Suprapubic skin (tissue), 4 donors: ENCODE results near the gene DUOX1. TPM values are rescaled to one million over a fixed set of nuclear protein-coding genes. Genes with fewer than 3 reads are reported as not detected.

Source experiments
- DNase-seq, 2 donors: peaks; one replicate each; pipeline ENCODE4 v3.0.0-alpha.2; 2019; ENCODE audit warnings: low spot score in 2 of 2
- H3K27ac ChIP-seq: fragments of 200-600 bp; sonication (generic); one replicate; pipeline ENCODE4 v1.5.1; 2019
- H3K27me3 ChIP-seq: fragments of 200-600 bp; sonication (generic); one replicate; pipeline ENCODE4 v1.5.1; 2019
- H3K36me3 ChIP-seq: fragments of 200-600 bp; sonication (generic); one replicate; pipeline ENCODE4 v1.5.1; 2019
- H3K4me1 ChIP-seq: fragments of 200-600 bp; sonication (generic); one replicate; pipeline ENCODE4 v1.5.1; 2019
- H3K4me3 ChIP-seq: fragments of 200-600 bp; sonication (generic); one replicate; pipeline ENCODE4 v1.5.1; 2019; ENCODE audit warnings: mild to moderate bottlenecking
- H3K9me3 ChIP-seq: fragments of 200-600 bp; sonication (generic); one replicate; pipeline ENCODE4 v1.5.1; 2019
- EP300 ChIP-seq: sonication (generic); formaldehyde crosslinking; IDR thresholded peaks from one replicate; pipeline ENCODE4 v1.6.1; 2017; ENCODE audit warnings: antibody characterized with exemption
- POLR2A ChIP-seq, 2 donors: fragments of 450-650 bp; IDR thresholded peaks; one replicate each; pipeline ENCODE4 v1.6.1; 2017; ENCODE audit warnings: antibody characterized with exemption in 2 of 2, mild to moderate bottlenecking in 2 of 2, moderate library complexity in 2 of 2
- POLR2AphosphoS5 ChIP-seq, 3 donors: sonication (generic); formaldehyde crosslinking; IDR thresholded peaks; one replicate each; pipeline ENCODE4 v1.6.1; 2017; ENCODE audit warnings: antibody characterized with exemption in 3 of 3
- WGBS: methylation state at CpG from one replicate; pipeline ENCODE4 v1.1.5; 2018; 5-methylcytosine and 5-hydroxymethylcytosine counted together
- total RNA-seq, 4 donors: library from RNA; depleted of rRNA; stranded (reverse); fragments of >200 nt; gene quantifications; one replicate each; pipeline ENCODE4 v1.1.0, GENCODE V29; 2016
- TF ChIP-seq, protein P1 (sequence below), 2 donors: fragments of 200-600 bp in 1 of 2; fragments of 450-650 bp in 1 of 2; sonication (generic) in 1 of 2; IDR thresholded peaks; one replicate each; pipeline ENCODE4 v1.5.1; 2016 to 2019; ENCODE audit warnings: antibody characterized with exemption in 2 of 2, mild to moderate bottlenecking in 1 of 2, moderate library complexity in 1 of 2

The DUOX1 gene
- total RNA-seq, 4 donors from 2014 or later, result 87.2 to 246 (median 165) TPM

DNA sequence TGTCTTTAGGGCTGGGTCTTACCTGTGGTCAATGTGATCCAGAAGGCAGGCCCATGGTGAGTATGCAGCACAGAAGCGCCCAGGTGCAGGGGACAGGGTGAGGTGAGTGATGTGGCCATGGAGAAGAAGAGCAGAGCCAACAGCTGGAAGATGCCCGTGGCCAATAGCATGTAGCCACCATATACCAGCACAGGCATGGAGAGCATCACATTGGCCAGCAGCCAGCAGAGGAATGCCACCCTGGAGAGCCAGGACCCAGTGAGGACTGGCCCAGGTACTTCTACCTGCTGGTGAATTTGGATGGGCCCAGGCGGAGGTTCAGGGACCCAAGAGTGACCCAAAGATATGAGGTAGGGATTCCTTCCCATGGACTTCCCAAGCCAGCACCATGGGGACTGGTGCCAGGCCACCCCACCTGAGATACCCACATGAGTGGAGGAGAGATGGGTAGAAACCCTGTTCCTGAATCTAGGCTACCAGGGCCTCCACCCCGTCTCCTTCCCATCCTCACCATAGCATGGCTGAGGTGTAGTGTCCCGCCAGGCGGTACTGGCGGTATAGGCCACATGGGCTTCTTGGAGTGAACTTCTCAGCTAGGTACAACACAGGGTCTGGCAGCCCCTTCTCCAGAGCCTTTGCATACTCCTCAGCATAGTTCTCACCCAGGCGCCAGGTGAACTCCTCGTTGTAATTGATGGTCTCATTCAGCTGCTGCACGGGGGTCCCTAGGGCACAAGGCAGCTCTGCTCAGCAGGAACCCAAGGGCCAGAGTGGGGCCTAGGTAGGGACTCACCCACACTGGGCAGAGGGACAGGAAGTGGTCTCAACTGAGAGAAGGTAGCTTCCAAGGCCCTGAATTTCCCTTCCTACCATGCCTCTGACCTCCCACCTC is 9.5 kb upstream of the DUOX1 start:
- Histone ChIP-seq H3K4me1 (peaks cover 22% of the 10 kb centered on the region), H3K4me3 (no peak overlapping the region), H3K9me3 (no peaks in the 10 kb centered on the region), H3K27me3 (peaks cover 32% of the 10 kb centered on the region), H3K27ac (no peak overlapping the region), H3K36me3 (no peaks in the 10 kb centered on the region)
- no peak for DNase-seq
- 93% methylated on average over 10 of the region's 10 CpGs for WGBS
- TF ChIP-seq POLR2AphosphoS5 (IDR thresholded peaks at IDR 0.05) (no peak), EP300 (no peak), POLR2A (IDR thresholded peaks at IDR 0.05) (no peak)
- TF ChIP-seq, protein P1, sequence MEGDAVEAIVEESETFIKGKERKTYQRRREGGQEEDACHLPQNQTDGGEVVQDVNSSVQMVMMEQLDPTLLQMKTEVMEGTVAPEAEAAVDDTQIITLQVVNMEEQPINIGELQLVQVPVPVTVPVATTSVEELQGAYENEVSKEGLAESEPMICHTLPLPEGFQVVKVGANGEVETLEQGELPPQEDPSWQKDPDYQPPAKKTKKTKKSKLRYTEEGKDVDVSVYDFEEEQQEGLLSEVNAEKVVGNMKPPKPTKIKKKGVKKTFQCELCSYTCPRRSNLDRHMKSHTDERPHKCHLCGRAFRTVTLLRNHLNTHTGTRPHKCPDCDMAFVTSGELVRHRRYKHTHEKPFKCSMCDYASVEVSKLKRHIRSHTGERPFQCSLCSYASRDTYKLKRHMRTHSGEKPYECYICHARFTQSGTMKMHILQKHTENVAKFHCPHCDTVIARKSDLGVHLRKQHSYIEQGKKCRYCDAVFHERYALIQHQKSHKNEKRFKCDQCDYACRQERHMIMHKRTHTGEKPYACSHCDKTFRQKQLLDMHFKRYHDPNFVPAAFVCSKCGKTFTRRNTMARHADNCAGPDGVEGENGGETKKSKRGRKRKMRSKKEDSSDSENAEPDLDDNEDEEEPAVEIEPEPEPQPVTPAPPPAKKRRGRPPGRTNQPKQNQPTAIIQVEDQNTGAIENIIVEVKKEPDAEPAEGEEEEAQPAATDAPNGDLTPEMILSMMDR (IDR thresholded peaks at IDR 0.05), result no peak

DNA sequence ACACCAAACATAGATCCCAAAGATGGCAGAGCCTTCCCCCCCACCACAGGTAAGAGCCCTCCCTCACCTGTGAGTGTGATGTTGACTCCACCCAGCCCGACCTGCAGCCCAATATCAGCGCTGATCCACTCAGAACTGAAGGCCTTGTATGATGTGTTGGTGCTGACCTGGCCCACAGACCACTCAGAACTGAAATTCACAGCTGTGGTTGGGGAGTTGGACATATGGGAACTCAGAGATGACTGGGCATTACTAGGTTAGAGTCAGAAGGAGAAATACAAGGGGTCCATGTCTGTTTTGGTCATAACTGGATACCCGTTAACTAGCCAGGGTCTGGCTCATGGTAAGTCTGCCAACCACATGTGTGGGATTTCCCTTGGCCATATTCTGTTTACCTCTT is 8.8 kb upstream of the DUOX1 start:
- peaks cover 21% of the 10 kb centered on the region for H3K4me1 ChIP-seq
- no peak for DNase-seq
- H3K9me3 ChIP-seq, result no peaks in the 10 kb centered on the region
- TF ChIP-seq EP300 (no peak), POLR2AphosphoS5 (IDR thresholded peaks at IDR 0.05) (no peak), POLR2A (IDR thresholded peaks at IDR 0.05) (no peak)
- TF ChIP-seq, protein P1 (IDR thresholded peaks at IDR 0.05), result no peak
- H3K27me3 ChIP-seq, result peaks cover 25% of the 10 kb centered on the region
- H3K4me3 ChIP-seq, result no peak overlapping the region
- WGBS, result 93% methylated on average over 3 of the region's 3 CpGs
- H3K36me3 ChIP-seq, result no peaks in the 10 kb centered on the region
- H3K27ac ChIP-seq, result no peak overlapping the region

DNA sequence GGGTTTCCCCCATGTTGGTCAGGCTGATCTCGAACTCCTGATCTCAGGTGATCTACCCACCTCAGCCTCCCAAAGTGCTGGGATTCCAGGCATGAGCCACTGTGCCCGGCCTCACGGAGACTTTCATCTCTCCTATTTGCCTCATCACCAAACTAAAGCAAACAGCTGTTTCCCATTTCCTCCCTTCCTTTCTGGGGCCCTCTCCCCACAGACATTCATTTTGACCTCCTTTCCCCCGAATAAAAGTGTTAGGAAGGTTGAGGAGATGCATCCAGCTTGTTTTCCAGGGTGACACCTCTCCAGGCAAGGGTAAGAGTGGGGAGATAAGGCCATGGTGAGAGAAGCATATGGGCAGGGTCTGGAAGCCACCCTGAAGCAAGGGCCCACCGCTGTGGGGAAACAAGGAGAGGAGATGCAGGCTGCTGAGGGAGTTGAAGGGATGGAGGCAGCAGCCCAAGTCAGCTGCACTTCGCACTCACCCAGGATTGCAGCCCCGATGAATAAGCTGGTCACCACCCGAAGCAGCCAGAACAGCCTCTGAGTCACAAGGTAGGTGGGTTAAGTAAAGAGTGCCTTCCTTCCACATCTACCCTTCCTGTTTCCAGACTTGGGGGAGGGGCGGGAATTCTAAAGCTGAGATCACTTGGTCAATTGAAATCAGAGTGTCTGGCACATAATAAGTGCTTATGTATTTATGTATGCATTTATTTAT is 7.9 kb upstream of the DUOX1 start:
- Histone ChIP-seq H3K9me3 (no peaks in the 10 kb centered on the region), H3K27me3 (peaks cover 17% of the 10 kb centered on the region), H3K4me1 (peaks cover 12% of the 10 kb centered on the region), H3K27ac (no peak overlapping the region), H3K4me3 (no peak overlapping the region), H3K36me3 (no peaks in the 10 kb centered on the region)
- TF ChIP-seq EP300 (no peak), POLR2AphosphoS5 (IDR thresholded peaks at IDR 0.05) (no peak), POLR2A (IDR thresholded peaks at IDR 0.05) (no peak)
- TF ChIP-seq, protein P1 (IDR thresholded peaks at IDR 0.05), result no peak
- WGBS, result 65% methylated on average over 9 of the region's 9 CpGs
- DNase-seq, result no peak

DNA sequence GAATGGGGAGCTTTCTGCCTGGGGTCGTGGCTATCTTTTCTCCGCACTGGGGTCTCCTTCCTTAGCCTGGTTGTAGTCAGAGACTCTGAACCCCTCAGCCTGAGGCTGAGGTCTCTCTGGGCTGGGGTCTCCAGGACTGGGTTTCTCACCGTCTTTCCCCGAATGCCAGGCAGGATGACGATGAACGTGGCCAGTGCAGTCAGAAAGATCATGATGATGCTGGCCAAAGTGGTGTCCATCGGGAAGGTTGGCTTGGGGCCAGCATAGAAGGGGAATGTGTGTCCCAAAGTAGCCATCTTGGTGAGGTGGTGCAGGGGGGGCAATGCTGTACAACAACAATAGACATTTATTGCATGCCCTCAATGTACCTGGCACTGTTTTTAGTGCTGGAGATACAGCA is 7.1 kb upstream of the DUOX1 start:
- no peak for DNase-seq
- Histone ChIP-seq H3K9me3 (no peaks in the 10 kb centered on the region), H3K36me3 (no peaks in the 10 kb centered on the region), H3K4me3 (no peak overlapping the region), H3K27ac (no peak overlapping the region), H3K27me3 (peaks cover 8% of the 10 kb centered on the region), H3K4me1 (peaks cover 4% of the 10 kb centered on the region)
- WGBS, result 86% methylated on average over 6 of the region's 7 CpGs
- TF ChIP-seq POLR2AphosphoS5 (IDR thresholded peaks at IDR 0.05), result no peak
- TF ChIP-seq, protein P1 (IDR thresholded peaks at IDR 0.05), result no peak
- TF ChIP-seq EP300, result no peak
- TF ChIP-seq POLR2A (IDR thresholded peaks at IDR 0.05), result no peak

DNA sequence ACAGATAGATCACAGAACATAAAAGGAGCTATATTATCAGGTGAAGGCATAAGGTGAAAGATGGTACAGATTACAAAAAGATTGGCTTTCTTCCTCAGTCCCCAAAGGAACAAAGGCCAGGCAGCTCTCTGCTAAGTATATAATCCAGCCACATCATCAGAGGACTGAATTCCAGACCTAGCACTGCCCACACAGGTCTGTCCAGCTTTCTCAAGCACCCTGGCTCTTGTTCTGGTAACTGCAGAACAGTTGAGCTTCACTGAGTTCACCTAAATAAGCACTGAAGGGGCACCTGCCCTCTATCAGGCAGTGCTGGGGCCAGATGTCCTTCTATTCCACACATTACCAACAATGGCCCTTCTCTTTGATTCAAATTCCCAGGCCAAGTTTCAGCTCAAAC is 6.4 kb upstream of the DUOX1 start:
- no peak overlapping the region for H3K4me3 ChIP-seq
- no peak for DNase-seq
- H3K36me3 ChIP-seq, result no peaks in the 10 kb centered on the region
- no peaks in the 10 kb centered on the region for H3K9me3 ChIP-seq
- no peaks in the 10 kb centered on the region for H3K4me1 ChIP-seq
- no peak overlapping the region for H3K27ac ChIP-seq
- TF ChIP-seq POLR2AphosphoS5 (IDR thresholded peaks at IDR 0.05) (no peak), EP300 (no peak), POLR2A (IDR thresholded peaks at IDR 0.05) (no peak)
- TF ChIP-seq, protein P1 (IDR thresholded peaks at IDR 0.05), result no peak
- peaks cover 7% of the 10 kb centered on the region for H3K27me3 ChIP-seq
